ENCODE results near the gene MGAT2.

The MGAT2 gene

GRCh38 chr14:49581209-49582112 lies 39.1 kb upstream of the MGAT2 start:
- no peak overlapping the region for H3K4ac ChIP-seq (ENCODE audit: low read length)
- H2BK120ac ChIP-seq (ENCODE audit: low read depth, low read length): no peak overlapping the region
- no peak overlapping the region for H2AFZ ChIP-seq (ENCODE audit: low read length)
- H3K23ac ChIP-seq (ENCODE audit: low read depth, low read length, poor library complexity): no peak overlapping the region
- no peak overlapping the region for H3K14ac ChIP-seq (ENCODE audit: low read length)
- H3K18ac ChIP-seq (ENCODE audit: low read length): no peak overlapping the region
- H3K27ac ChIP-seq (replicated peaks; ENCODE audit: low read length): no peak overlapping the region
- H2BK5ac ChIP-seq (ENCODE audit: low read length): no peak overlapping the region
- H3K9me3 ChIP-seq (replicated peaks in 1 of 2; ENCODE audit: control insufficient read depth in 2 of 2, insufficient read depth in 1 of 2, low read depth in 1 of 2, low read length in 2 of 2): no peaks in the 10 kb centered on the region
- H3K4me1 ChIP-seq (ENCODE audit: control insufficient read depth in 2 of 2, insufficient read depth in 1 of 2, low read depth in 1 of 2, low read length in 2 of 2): peaks cover 7 to 11% of the 10 kb centered on the region in 2 donors
- DNase-seq (ENCODE audit: low spot score): no peak
- H4K8ac ChIP-seq (ENCODE audit: low read depth, low read length): no peak overlapping the region
- no peak overlapping the region for H3K4me3 ChIP-seq (ENCODE audit: low read length in 2 of 2)
- H3K79me1 ChIP-seq (ENCODE audit: low read depth, low read length): no peaks in the 10 kb centered on the region
- H2BK15ac ChIP-seq (ENCODE audit: low read length): no peak overlapping the region
- H3K4me2 ChIP-seq (ENCODE audit: insufficient read depth, low read length, poor library complexity, severe bottlenecking): no peak overlapping the region
- peaks cover 23 to 71% of the 10 kb centered on the region in 2 donors for H3K36me3 ChIP-seq (replicated peaks in 1 of 2; ENCODE audit: control insufficient read depth in 2 of 2, insufficient read depth in 2 of 2, low read length in 2 of 2)
- WGBS, 2 donors (ENCODE audit: extremely low coverage in 2 of 2, insufficient read length in 2 of 2, insufficient replicate concordance in 1 of 2): no CpG with 5 or more reads among the region's 9 CpGs
- no peaks in the 10 kb centered on the region for H3K27me3 ChIP-seq (ENCODE audit: control insufficient read depth in 3 of 3, insufficient read depth in 3 of 3, low read depth in 1 of 3, low read length in 3 of 3)
- H2AK5ac ChIP-seq (ENCODE audit: low read depth, low read length): no peak overlapping the region
- no peak overlapping the region for H2BK12ac ChIP-seq (ENCODE audit: low read length)
- H4K91ac ChIP-seq (ENCODE audit: low read depth, low read length, poor library complexity): no peak overlapping the region
- H3K9ac ChIP-seq (ENCODE audit: low read depth, low read length, poor library complexity): no peak overlapping the region

- no peak for DNase-seq (ENCODE audit: low spot score)
- Histone ChIP-seq H3K4ac (ENCODE audit: low read length) (no peak overlapping the region), H4K8ac (ENCODE audit: low read depth, low read length) (no peak overlapping the region), H3K36me3 (replicated peaks in 1 of 2; ENCODE audit: control insufficient read depth in 2 of 2, insufficient read depth in 2 of 2, low read length in 2 of 2) (peaks cover 18 to 62% of the 10 kb centered on the region in 2 donors), H4K91ac (ENCODE audit: low read depth, low read length, poor library complexity) (no peak overlapping the region), H3K18ac (ENCODE audit: low read length) (no peak overlapping the region), H3K4me3 (ENCODE audit: low read length in 2 of 2) (no peak overlapping the region), H2BK120ac (ENCODE audit: low read depth, low read length) (no peak overlapping the region), H2BK15ac (ENCODE audit: low read length) (no peak overlapping the region), H3K27me3 (ENCODE audit: control insufficient read depth in 3 of 3, insufficient read depth in 3 of 3, low read depth in 1 of 3, low read length in 3 of 3) (no peaks in the 10 kb centered on the region), H2BK12ac (ENCODE audit: low read length) (no peak overlapping the region), H3K14ac (ENCODE audit: low read length) (no peak overlapping the region), H3K4me1 (ENCODE audit: control insufficient read depth in 2 of 2, insufficient read depth in 1 of 2, low read depth in 1 of 2, low read length in 2 of 2) (peaks cover 7 to 11% of the 10 kb centered on the region in 2 donors), H3K9ac (ENCODE audit: low read depth, low read length, poor library complexity) (no peak overlapping the region), H2AFZ (ENCODE audit: low read length) (no peak overlapping the region), H2AK5ac (ENCODE audit: low read depth, low read length) (no peak overlapping the region), H3K27ac (replicated peaks; ENCODE audit: low read length) (no peak overlapping the region), H3K79me1 (ENCODE audit: low read depth, low read length) (no peaks in the 10 kb centered on the region), H3K9me3 (replicated peaks in 1 of 2; ENCODE audit: control insufficient read depth in 2 of 2, insufficient read depth in 1 of 2, low read depth in 1 of 2, low read length in 2 of 2) (no peaks in the 10 kb centered on the region), H2BK5ac (ENCODE audit: low read length) (no peak overlapping the region), H3K4me2 (ENCODE audit: insufficient read depth, low read length, poor library complexity, severe bottlenecking) (no peak overlapping the region), H3K23ac (ENCODE audit: low read depth, low read length, poor library complexity) (no peak overlapping the region)
- no CpG with 5 or more reads among the region's 4 CpGs for WGBS, 2 donors (ENCODE audit: extremely low coverage in 2 of 2, insufficient read length in 2 of 2, insufficient replicate concordance in 1 of 2)
Measured at GRCh38 chr14:49582113-49582977, 38.3 kb upstream of the MGAT2 start.

- H2BK12ac ChIP-seq (ENCODE audit: low read length): no peak overlapping the region
- H2BK5ac ChIP-seq (ENCODE audit: low read length): no peak overlapping the region
- H4K91ac ChIP-seq (ENCODE audit: low read depth, low read length, poor library complexity): no peak overlapping the region
- no peak overlapping the region for H3K14ac ChIP-seq (ENCODE audit: low read length)
- no peak overlapping the region for H2AK5ac ChIP-seq (ENCODE audit: low read depth, low read length)
- H3K36me3 ChIP-seq (replicated peaks in 1 of 2; ENCODE audit: control insufficient read depth in 2 of 2, insufficient read depth in 2 of 2, low read length in 2 of 2): peaks cover 15 to 53% of the 10 kb centered on the region in 2 donors
- peak overlapping the region; percentile 34 for H3K9ac ChIP-seq (ENCODE audit: low read depth, low read length, poor library complexity)
- H3K9me3 ChIP-seq (replicated peaks in 1 of 2; ENCODE audit: control insufficient read depth in 2 of 2, insufficient read depth in 1 of 2, low read depth in 1 of 2, low read length in 2 of 2): no peaks in the 10 kb centered on the region
- H3K4me2 ChIP-seq (ENCODE audit: insufficient read depth, low read length, poor library complexity, severe bottlenecking): no peak overlapping the region
- no peak overlapping the region for H3K4ac ChIP-seq (ENCODE audit: low read length)
- no peak overlapping the region for H2AFZ ChIP-seq (ENCODE audit: low read length)
- H2BK15ac ChIP-seq (ENCODE audit: low read length): no peak overlapping the region
- no peak overlapping the region for H2BK120ac ChIP-seq (ENCODE audit: low read depth, low read length)
- H3K18ac ChIP-seq (ENCODE audit: low read length): no peak overlapping the region
- no peak for DNase-seq (ENCODE audit: low spot score)
- no CpG with 5 or more reads among the region's 6 CpGs for WGBS, 2 donors (ENCODE audit: extremely low coverage in 2 of 2, insufficient read length in 2 of 2, insufficient replicate concordance in 1 of 2)
- no peaks in the 10 kb centered on the region for H3K79me1 ChIP-seq (ENCODE audit: low read depth, low read length)
- H3K4me1 ChIP-seq (ENCODE audit: control insufficient read depth in 2 of 2, insufficient read depth in 1 of 2, low read depth in 1 of 2, low read length in 2 of 2): peaks cover 7 to 11% of the 10 kb centered on the region in 2 donors
- no peak overlapping the region for H4K8ac ChIP-seq (ENCODE audit: low read depth, low read length)
- H3K27me3 ChIP-seq (ENCODE audit: control insufficient read depth in 3 of 3, insufficient read depth in 3 of 3, low read depth in 1 of 3, low read length in 3 of 3): no peaks in the 10 kb centered on the region
- H3K27ac ChIP-seq (replicated peaks; ENCODE audit: low read length): no peak overlapping the region
- no peak overlapping the region for H3K4me3 ChIP-seq (ENCODE audit: low read length in 2 of 2)
- H3K23ac ChIP-seq (ENCODE audit: low read depth, low read length, poor library complexity): no peak overlapping the region
Measured at GRCh38 chr14:49583629-49584028, 37.0 kb upstream of the MGAT2 start.

GRCh38 chr14:49584058-49584457 lies 36.5 kb upstream of the MGAT2 start:
- H3K18ac ChIP-seq (ENCODE audit: low read length): no peak overlapping the region
- no peaks in the 10 kb centered on the region for H3K9me3 ChIP-seq (replicated peaks in 1 of 2; ENCODE audit: control insufficient read depth in 2 of 2, insufficient read depth in 1 of 2, low read depth in 1 of 2, low read length in 2 of 2)
- H3K4me2 ChIP-seq (ENCODE audit: insufficient read depth, low read length, poor library complexity, severe bottlenecking): no peak overlapping the region
- H2AK5ac ChIP-seq (ENCODE audit: low read depth, low read length): no peak overlapping the region
- no peak overlapping the region for H4K8ac ChIP-seq (ENCODE audit: low read depth, low read length)
- no peak for DNase-seq (ENCODE audit: low spot score)
- H3K9ac ChIP-seq (ENCODE audit: low read depth, low read length, poor library complexity): peak overlapping the region; percentile 34
- no peak overlapping the region for H3K23ac ChIP-seq (ENCODE audit: low read depth, low read length, poor library complexity)
- H3K27ac ChIP-seq (replicated peaks; ENCODE audit: low read length): no peak overlapping the region
- WGBS, 2 donors (ENCODE audit: extremely low coverage in 2 of 2, insufficient read length in 2 of 2, insufficient replicate concordance in 1 of 2): no CpG with 5 or more reads among the region's 11 CpGs
- no peak overlapping the region for H2BK5ac ChIP-seq (ENCODE audit: low read length)
- H3K27me3 ChIP-seq (ENCODE audit: control insufficient read depth in 3 of 3, insufficient read depth in 3 of 3, low read depth in 1 of 3, low read length in 3 of 3): no peaks in the 10 kb centered on the region
- H3K4me3 ChIP-seq (ENCODE audit: low read length in 2 of 2): no peak overlapping the region
- no peak overlapping the region for H3K14ac ChIP-seq (ENCODE audit: low read length)
- H2BK15ac ChIP-seq (ENCODE audit: low read length): no peak overlapping the region
- no peak overlapping the region for H4K91ac ChIP-seq (ENCODE audit: low read depth, low read length, poor library complexity)
- H3K79me1 ChIP-seq (ENCODE audit: low read depth, low read length): no peaks in the 10 kb centered on the region
- H3K4ac ChIP-seq (ENCODE audit: low read length): no peak overlapping the region
- H2BK12ac ChIP-seq (ENCODE audit: low read length): no peak overlapping the region
- H2BK120ac ChIP-seq (ENCODE audit: low read depth, low read length): no peak overlapping the region
- H3K36me3 ChIP-seq (replicated peaks in 1 of 2; ENCODE audit: control insufficient read depth in 2 of 2, insufficient read depth in 2 of 2, low read length in 2 of 2): peaks cover 15 to 52% of the 10 kb centered on the region in 2 donors
- H2AFZ ChIP-seq (ENCODE audit: low read length): no peak overlapping the region
- H3K4me1 ChIP-seq (ENCODE audit: control insufficient read depth in 2 of 2, insufficient read depth in 1 of 2, low read depth in 1 of 2, low read length in 2 of 2): peaks cover 7 to 11% of the 10 kb centered on the region in 2 donors

Data from neuronal stem cell (in vitro differentiated cells).